Esophagus mucosa (tissue), 1 donor: ENCODE data around the gene LNP1. TPM values are rescaled to one million over a fixed set of nuclear protein-coding genes. Genes with fewer than 3 reads are reported as not detected.
"Not testable (repeated sequence)": the region's sequence is repeated elsewhere in the genome, so short reads cannot be mapped to it uniquely, and the experiment has no call there.

Experiments used
- ATAC-seq: fragments of 200-7000 bp; cut with Tn5 transposase; one replicate; pipeline ENCODE4 v1.9.1; 2020
- total RNA-seq: library from RNA; stranded (reverse); gene quantifications from one replicate; pipeline ENCODE4 v1.2.4, GENCODE V29; 2023
- donor health status: DM: yes; HTN: yes; CAD: no.

The LNP1 gene, protein sequence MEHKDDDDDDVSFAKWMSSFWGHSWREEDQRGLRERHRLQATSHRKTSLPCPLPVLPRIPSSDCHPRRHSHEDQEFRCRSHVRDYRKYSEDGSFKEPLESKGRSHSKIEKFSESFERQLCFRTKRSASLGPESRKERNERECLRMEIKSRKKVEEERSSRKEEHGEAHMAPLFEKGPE
- 0.64 TPM for total RNA-seq

DNA sequence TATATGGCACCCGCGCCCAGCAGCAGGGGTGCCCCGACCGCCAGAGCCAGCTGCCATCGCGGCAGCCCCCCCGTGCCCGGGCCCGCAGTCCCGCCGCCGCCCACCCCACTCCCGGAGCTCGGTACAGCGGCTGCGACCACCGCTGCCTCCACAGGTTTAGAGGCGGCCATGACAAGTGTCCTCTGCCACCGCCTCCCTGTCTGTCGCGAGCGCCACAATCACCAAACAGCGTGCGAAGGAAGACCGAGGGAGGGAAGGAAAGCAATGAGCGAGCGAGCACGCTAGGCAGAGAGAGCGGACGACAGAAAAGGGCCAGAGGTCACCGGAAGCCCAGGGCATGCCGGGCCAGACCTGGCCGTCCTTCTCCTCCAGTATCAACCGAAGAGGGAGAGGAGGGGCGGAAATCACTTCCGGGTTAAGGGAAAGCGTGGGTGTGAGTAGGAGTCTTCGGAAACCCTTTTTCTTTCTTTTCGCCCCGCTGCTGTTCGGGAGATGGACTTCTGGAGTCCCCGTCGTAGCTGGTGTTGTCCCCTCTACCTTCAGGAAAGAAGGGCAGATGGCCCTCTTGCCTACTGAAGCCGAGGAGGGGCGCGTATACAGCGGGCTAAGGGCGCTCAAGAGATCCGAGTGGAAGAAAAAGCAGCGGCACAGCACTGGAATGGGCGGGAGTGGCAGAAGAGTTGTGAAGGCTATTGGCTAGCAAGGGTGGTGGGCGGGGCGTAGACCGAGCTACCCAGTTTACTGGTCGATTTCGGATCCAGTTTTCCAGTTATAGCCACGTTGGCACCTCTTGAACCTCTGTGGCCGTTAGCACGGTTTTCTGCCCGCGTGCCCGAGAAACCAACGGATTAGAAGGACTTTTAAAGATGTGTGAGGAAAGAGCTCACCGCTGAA is at the start of gene LNP1, which contains the start of gene TOMM70:
TSS of gene LNP1 (plus strand) at position 760 of the 894 bp plus-strand sequence. CDS start 28,191 bp downstream, outside the sequence.
TSS of gene TOMM70 (minus strand) at position 310 of the 894 bp plus-strand sequence. CDS start at position 170, 140 bp downstream.
- peak; percentile 98 for ATAC-seq

DNA sequence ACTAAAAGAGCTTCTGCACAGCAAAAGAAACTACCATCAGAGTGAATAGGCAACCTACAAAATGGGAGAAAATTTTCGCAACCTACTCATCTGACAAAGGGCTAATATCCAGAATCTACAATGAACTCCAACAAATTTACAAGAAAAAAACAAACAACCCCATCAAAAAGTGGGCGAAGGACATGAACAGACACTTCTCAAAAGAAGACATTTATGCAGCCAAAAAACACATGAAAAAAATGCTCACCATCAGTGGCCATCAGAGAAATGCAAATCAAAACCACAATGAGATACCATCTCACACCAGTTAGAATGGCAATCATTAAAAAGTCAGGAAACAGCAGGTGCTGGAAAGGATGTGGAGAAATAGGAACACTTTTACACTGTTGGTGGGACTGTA is 49.6 kb upstream of the LNP1 start:
- not testable (repeated sequence) for ATAC-seq

DNA sequence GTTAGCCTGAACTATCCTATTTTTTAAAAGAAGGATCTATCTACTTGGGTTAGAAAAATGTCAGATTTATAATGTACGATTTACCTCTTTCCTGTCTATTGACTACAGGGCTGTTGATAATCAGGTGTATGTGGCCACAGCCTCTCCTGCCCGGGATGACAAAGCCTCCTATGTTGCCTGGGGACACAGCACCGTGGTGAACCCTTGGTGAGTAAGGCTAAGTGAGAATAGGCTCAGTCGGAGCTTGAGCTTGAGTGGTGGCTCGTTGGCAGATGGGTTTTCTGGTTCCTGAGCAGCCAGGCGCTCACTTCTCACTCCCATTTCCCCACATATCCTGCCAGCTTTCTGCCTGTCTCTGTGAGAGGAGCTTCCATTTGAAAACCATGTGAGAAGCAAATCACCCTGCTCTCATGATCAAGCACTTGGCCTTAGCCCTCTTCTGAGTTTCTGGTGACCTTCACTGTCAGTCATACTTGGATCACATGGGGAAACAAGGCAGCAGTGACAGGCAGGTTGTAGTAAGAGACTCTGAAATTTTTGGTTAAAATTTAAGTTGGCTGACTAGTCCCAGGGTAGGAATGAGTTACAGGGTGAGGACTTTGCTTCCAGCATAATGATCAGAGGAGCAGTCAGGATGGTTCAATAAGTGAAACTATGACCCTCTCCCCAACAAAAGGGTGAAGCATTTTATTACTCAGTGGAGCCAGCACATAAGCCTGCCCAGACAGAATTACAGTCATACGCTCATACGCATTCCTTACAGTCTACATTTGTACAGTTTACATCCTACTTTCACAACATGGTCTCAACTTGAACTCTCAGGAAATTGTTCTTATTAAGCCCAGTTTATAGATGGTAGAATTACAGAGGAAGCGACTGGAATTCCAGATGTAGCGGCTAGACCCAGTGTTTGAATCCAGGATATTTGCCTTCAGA is 48.8 kb upstream of the LNP1 start:
- ATAC-seq = peak; percentile 32

DNA sequence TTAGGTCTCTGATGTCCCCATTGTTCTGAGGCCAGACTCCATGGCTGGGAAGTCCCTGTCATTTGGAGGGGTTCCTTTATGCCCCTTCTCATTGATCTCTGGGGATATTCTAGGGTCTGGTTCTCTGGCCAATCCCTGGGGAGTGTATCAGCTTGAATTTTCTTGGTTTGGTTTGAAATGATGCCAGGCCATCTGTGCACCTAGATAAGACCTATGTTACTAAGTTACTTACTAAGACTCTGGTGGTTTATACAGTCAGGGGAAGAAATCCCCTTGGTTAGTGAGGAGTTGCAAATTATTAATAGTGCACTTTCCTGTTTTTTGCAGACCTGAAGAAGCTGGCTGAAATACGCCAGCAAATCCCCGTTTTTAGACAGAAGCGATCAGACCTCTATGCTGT is 46.5 kb upstream of the LNP1 start:
- ATAC-seq = no peak

DNA sequence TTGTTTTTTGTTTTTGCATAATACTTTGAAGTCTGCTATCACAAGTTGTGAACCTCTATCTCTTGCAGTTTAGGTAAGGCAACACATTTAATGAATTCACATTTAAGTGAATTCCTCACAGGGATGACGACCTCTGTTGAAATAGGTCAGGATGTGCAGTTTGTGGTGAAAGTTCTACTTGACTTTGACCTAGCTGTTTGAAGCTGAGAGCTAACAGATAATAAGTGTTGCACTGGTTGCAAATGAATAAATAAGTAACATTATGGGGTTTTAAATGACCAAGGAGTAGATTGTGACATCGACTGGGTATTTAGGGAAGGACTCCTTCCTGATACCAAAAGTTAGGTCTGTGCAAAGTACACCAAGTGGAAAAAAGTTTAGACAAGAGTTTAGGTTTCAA is 42.9 kb upstream of the LNP1 start:
- no peak for ATAC-seq

DNA sequence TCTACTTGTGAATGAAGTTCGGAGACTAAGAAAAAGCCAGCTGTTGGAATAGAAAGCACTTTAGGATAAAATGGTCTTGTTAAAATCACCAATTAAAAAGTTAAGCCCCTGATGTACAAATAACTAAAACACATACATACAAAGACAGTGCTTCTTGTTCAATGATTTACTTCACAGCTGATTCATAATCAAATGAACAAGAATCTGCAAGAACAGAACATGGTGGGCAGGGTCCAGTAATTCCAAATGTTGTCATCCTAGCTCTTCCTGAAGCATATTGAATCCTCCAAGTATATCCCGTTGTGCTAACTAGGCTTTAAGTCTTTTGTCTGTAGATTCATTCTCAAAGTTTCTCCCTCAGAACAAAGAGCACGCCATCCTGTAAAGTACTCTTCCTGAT is 42.3 kb upstream of the LNP1 start:
- ATAC-seq = no peak

DNA sequence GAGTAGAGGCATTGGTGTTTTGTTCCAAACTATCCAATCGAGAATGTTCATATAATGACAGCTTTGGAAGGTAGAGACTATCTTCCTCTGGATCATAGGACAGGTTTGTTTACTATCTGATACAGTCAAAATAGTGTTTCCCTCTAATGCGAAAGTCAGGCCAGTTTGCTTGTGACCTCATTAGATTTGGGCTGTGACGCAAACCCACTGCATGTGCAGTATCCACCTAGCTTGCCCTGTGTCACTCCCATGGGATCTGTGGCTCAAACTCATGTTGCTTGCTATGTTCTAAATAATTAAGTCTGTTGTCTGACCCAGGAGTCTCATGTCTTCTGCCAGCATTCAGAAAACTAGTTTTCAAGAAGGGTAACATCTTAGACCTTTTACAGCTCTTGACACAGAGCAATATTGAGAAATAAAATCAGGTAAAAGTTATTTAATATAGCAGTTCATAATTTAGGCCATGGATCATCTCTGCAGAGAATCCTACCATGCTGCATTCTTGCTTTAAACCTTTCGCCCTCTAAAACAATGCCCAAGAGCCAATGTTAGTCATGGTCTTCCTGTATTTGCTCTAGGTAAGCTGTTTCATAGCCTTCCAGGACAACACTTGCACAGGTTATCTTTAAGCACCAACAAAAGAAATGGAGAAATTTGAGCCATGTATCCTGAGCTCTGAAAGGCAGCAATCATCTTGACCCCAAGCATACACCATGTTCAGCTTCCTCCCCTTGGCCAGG is 40.4 kb upstream of the LNP1 start:
- ATAC-seq = no peak

DNA sequence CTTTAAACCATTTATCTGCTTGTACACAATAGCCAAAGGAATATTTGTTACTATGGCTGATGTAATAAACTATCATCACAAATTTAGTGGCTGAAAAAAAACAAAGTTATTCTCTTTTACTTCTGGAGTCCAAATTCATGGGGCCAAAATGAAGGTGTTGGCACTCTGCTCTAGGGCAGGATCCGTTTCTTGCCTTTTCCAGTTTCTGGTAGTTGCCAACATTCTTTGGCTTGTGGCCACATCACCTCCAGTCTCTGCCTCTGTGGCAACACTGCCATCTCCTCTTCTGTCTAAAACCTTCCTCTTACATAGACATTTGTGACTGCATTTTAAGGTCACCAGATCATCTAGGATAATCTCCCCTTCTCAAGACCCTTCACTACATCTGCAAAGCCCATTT is 39.4 kb upstream of the LNP1 start:
- ATAC-seq = no peak

DNA sequence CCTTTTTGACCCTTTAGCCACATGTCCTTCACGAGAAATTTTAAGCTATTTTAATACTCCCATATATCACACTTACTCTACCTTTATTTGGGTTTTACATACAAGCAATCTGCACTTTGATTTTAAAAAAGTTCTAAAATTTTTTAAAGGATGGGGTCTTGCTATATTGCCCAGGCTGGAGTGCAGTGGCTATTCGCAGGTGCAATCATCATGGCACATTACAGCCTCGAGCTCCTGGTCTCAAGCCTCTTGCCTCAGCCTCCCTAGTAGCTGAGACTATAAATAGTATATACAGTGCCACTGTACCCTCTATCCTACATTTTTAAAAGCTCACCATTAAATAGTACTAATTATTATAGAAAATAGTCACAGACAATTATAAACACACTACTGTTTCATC is 36.9 kb upstream of the LNP1 start:
- no peak for ATAC-seq

DNA sequence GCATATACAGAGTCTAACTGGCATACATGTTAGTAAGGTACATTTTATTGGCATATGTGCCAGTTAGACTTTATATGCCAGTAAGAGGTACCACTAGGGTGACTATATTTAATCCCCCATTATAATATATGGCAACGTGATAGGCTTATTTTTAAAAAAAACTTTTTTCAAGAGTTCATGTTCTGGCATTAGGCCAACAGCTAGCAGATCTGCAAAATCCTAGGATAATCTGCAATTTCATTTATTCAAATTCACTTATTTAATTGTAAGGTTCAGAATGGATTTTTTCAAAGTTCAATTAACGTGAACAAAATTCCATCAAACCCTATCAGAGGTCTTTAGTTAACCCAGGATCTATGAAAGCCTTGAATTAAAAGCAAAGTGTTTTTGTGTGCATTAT is 34.9 kb upstream of the LNP1 start:
- no peak for ATAC-seq

DNA sequence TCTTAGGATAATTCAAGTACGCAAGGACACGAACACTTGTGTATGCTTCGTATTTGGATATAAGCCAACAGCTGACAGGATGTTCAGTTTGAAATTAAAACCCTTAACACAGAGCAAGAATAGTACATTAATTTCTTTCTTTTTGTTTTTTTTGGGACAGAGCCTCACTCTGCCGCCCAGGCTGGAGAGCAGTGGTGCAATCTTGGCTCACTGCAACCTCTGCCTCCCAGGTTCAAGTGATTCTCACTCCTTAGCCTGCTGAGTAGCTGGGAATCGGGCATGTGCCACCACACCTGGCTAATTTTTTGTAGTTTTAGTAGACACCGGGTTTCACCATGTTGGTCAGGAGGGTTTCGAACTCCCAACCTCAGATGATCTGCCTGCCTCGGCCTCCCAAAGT is 32.9 kb upstream of the LNP1 start:
- ATAC-seq = no peak

DNA sequence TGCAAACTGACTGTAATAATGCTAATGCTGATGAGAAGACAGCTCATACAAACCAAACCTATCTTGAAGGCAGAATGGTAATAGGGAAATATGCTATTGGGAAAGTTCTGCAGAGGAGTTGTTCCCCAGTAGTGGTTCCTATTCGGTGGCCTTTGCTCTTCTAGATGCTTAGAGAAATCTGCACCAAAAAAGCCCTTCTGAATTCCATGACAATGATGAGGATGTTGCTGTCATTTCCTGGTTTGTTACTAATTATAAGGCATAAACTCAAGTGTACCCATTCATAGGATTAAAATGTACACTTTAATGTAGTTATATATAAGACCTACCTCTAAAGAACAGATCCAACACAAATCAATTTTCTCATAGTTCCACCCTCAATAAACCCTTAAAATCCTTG is 30.6 kb upstream of the LNP1 start:
- ATAC-seq = no peak

DNA sequence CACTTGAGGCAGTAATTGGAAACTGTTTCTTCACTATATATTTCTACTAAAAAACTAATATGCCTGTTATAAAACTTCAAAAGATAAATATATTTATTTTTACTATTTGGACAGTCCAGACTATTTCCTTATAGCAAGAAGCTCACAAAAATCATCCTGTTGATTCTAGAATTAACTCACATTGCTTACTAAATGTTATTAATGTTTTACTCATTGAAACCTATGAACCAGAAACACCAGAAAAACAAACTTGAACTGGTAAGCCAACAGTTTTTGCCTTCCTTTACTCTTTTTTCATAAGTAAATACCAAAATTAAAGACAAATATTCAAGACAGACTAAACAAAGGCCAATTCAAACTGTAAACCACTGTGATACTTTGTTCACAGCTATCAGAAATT is 26.8 kb upstream of the LNP1 start:
- no peak for ATAC-seq

DNA sequence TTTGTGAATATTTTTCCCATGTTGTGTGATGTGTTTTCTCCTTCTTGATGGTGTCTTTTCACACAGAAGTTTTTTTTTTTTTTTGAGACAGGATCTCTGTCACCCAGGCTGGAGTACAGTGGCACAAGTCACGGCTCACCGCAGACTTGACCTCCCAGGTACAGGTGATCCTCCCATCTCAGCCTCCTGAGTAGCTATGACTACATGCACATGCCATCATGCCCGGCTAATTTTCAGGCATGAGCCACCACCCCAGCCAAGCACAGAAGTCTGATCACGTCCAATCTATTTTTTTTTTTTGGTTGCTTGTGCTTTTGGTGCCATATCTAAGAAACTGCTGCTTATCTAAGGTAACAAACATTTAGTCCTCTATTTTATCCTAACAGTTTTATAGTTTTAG is 25.0 kb upstream of the LNP1 start:
- ATAC-seq = no peak

DNA sequence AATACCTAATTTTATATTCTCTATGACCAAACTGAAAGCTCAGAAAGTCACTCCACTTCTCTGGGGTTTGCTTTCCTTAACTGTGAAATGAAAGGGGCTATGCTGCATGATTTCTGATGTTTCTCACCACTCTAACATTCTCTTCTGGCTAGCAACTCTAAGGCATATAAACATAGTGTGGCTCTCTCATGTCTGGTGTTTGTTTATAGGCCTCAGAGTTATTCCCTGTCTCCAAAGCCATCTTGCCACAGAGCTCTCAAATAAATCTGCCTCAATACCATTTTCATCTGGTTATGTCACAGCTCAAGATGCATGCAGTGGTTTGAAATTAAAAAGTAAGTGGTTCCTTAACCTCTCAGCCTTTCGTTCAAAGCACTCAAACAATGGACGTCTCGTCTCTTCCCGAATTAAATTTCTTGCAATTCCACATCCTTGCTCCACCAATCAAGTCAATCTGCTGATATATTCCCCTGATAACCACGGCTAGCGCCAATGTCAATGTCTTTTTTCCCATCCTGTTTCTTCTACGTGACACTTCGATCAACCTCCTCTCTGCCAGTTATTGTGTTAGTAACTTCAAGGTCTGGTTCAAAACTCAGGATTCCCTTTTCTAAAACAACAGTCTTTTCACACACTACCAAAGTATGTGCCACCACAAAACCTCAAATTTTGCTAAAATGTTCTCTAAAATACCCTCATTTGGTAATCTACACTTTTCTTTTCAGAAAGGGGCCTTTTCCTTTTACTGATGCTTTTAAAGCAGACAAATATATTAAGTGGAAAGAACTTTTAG is 16.4 kb upstream of the LNP1 start:
- no peak for ATAC-seq

DNA sequence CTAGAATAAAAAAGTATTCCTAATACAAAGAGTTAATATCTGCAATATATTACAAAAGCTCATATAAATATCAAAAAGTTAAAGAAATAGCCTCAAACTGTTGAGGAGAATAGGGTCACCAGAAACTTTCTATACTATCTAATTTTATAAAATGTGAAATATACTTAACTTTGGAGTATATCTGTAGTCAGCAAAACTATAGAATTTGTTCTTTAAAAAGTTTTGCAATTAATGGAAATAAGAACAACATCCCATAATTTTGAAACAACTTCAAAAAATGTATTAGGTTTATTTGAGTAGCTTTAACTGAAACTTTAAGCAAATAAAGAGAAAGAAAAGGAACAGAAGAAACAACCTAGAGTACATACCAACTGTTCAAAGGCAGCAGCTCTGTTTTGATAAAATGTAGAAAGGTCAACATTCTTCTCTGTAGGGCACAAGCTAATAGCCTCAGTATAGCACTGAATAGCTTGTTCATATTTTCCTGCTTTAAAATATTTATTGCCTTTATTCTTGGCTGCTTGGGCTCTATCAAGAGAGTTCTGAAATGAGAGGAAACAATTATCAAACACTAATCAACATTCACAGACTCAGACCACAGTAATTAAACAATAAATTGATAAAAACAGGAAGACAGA is 14.8 kb upstream of the LNP1 start:
- ATAC-seq = no peak

DNA sequence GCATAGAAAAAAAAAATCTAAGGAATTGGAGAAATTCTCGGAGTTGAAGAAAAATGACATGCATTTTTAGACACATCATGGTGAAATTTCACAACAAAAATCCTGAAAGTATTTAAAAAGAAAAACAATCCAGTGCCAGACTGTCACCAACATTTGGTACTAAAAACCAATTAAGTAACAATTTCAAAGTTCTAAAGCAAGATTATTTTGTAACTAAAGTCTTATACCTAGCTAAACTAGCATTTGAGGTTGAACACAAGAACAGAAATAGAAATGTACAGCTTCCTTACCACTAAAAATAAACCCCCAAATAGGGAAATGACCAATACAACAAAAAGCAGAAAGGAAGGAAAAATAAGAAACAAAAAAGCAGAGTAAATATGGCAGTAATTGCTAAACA is 12.3 kb upstream of the LNP1 start:
- no peak for ATAC-seq

DNA sequence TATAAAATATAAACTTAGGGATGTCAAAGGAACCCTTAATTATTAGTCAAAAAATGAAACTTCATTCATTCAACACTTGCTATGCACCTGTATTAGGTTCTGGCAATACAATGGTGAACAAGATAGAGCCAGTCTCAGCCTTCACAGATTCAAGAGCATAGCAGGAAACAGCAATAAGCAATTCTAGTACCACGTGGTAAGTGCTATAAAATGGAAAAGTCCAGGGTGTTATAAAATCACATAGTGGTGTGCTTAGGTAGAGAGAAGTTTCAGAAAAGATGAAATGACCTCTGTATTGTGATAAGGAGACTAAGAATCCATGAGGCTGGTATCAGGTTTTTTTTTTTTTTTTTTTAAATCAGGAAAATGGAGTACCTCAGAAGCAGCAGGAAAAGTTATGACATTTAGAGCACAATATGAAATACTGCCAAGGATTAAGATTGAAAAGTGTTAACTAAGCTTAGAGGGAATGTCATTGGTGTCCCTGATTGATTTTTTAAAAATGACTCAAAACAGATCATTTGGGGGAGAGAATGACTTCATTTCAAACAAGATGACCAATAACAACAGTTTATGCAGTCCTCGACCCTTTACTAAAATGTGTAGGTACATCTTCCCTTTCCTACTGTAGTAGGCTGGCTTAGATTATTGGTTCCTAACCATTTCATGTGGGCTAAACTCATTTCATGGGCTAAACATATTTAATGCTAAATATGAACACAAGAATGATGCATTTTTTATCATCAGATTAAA is 5.5 kb upstream of the LNP1 start:
- ATAC-seq = no peak

DNA sequence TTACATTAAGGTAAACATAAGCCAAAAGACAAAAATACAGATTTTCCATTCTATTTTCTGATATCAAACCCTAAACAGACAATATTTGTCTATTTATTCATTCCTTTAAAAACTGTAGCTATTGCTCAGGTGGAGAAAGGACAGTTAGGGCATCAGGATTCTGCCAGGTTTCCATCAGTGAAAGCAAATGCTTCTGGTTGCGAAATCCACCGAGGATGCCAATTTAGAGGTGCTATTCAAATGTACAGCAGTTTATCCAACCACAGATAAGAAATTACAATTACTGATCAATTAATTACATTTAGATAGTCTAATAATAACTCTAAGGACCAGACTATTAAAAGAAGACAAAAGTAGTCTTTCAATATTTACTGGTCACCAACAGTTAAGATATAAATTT is 4.4 kb upstream of the LNP1 start:
- ATAC-seq = no peak
